Measurements from ENCODE around the gene GABBR2. TPM values are rescaled to one million over a fixed set of nuclear protein-coding genes. Genes with fewer than 3 reads are reported as not detected.
A peak's percentile ranks its signal among the peaks of the same experiment; 100 is the strongest.
"Not testable (repeated sequence)": the region's sequence is repeated elsewhere in the genome, so short reads cannot be mapped to it uniquely, and the experiment has no call there.

GABBR2 gene
- polyA plus RNA-seq, 6 donors from 2014 or later, result not detected

GRCh38 chr9:98267556-98267955 is 441.2 kb downstream of the GABBR2 start:
- not testable (repeated sequence) for H3K4me1 Mint-ChIP-seq; DNase-seq; ATAC-seq (ENCODE audit: low read depth in 2 of 2); H3K4me3 Mint-ChIP-seq; H3K9me3 Mint-ChIP-seq; H3K27ac Mint-ChIP-seq; H3K36me3 Mint-ChIP-seq
- peaks cover 27 to 66% (median 51%) of the 10 kb centered on the region in 3 donors for H3K27me3 Mint-ChIP-seq

GRCh38 chr9:98264516-98264915 is 444.2 kb downstream of the GABBR2 start:
- Mint-ChIP-seq H3K27ac (no peak overlapping the region), H3K9me3 (no peaks in the 10 kb centered on the region), H3K4me1 (no peaks in the 10 kb centered on the region), H3K4me3 (no peak overlapping the region), H3K36me3 (no peaks in the 10 kb centered on the region), H3K27me3 (peaks cover 10 to 44% (median 27%) of the 10 kb centered on the region in 3 donors)
- no peak for DNase-seq
- ATAC-seq (ENCODE audit: low read depth in 2 of 2), result no peak

GRCh38 chr9:98263482-98264357 is 445.0 kb downstream of the GABBR2 start:
- Mint-ChIP-seq H3K27ac (no peak overlapping the region), H3K4me1 (no peaks in the 10 kb centered on the region), H3K9me3 (no peaks in the 10 kb centered on the region), H3K27me3 (peaks cover 6 to 36% (median 19%) of the 10 kb centered on the region in 3 donors), H3K4me3 (peak overlapping the region in 1 of 8 donors; percentile 13), H3K36me3 (no peaks in the 10 kb centered on the region)
- ATAC-seq (ENCODE audit: low read depth in 2 of 2), result peak; percentile 100
- DNase-seq, result peak; percentile 73

GRCh38 chr9:98263080-98263479 is 445.7 kb downstream of the GABBR2 start:
- ATAC-seq (ENCODE audit: low read depth in 2 of 2), result no peak

GRCh38 chr9:98262056-98262455 is 446.7 kb downstream of the GABBR2 start:
- no peak for DNase-seq
- Mint-ChIP-seq H3K27me3 (peaks cover 0 to 19% (median 2%) of the 10 kb centered on the region in 3 donors), H3K27ac (no peak overlapping the region), H3K36me3 (no peaks in the 10 kb centered on the region), H3K4me3 (no peak overlapping the region), H3K9me3 (no peaks in the 10 kb centered on the region), H3K4me1 (peaks cover 0 to under 1% (median 0%) of the 10 kb centered on the region in 3 donors)
- ATAC-seq (ENCODE audit: low read depth in 2 of 2), result no peak

More at GRCh38 chr9:98263080-98263479, 445.7 kb downstream of the GABBR2 start:
- Mint-ChIP-seq H3K9me3 (no peaks in the 10 kb centered on the region), H3K4me1 (no peaks in the 10 kb centered on the region), H3K27ac (peak overlapping the region in 1 of 6 donors; percentile 11), H3K4me3 (no peak overlapping the region), H3K27me3 (peaks cover 0 to 30% (median 12%) of the 10 kb centered on the region in 3 donors), H3K36me3 (no peaks in the 10 kb centered on the region)
- no peak for DNase-seq

- H3K27me3 Mint-ChIP-seq, result peaks cover 0 to 16% (median 0%) of the 10 kb centered on the region in 3 donors
- no peak overlapping the region for H3K27ac Mint-ChIP-seq
- no peak overlapping the region for H3K4me3 Mint-ChIP-seq
- DNase-seq (no peak), ATAC-seq (ENCODE audit: low read depth in 2 of 2) (no peak)
- no peaks in the 10 kb centered on the region for H3K9me3 Mint-ChIP-seq
- no peaks in the 10 kb centered on the region for H3K36me3 Mint-ChIP-seq
- H3K4me1 Mint-ChIP-seq, result peaks cover 5 to 7% (median 6%) of the 10 kb centered on the region in 3 donors
These were observed 448.1 kb downstream of the GABBR2 start for GRCh38 chr9:98260635-98261034.

GRCh38 chr9:98259791-98260190 is 448.9 kb downstream of the GABBR2 start:
- H3K27ac Mint-ChIP-seq, result no peak overlapping the region
- H3K4me1 Mint-ChIP-seq, result peaks cover 5 to 10% (median 9%) of the 10 kb centered on the region in 3 donors
- no peaks in the 10 kb centered on the region for H3K9me3 Mint-ChIP-seq
- peaks cover 0 to 8% (median 0%) of the 10 kb centered on the region in 3 donors for H3K27me3 Mint-ChIP-seq
- DNase-seq (no peak), ATAC-seq (ENCODE audit: low read depth in 2 of 2) (no peak)
- no peaks in the 10 kb centered on the region for H3K36me3 Mint-ChIP-seq
- H3K4me3 Mint-ChIP-seq, result peak overlapping the region in 1 of 8 donors; percentile 21

GRCh38 chr9:98256756-98257155 is 452.0 kb downstream of the GABBR2 start:
- peak overlapping the region; percentile 70 to 99 (median 94) for H3K27ac Mint-ChIP-seq
- H3K4me1 Mint-ChIP-seq, result peaks cover 5 to 25% (median 24%) of the 10 kb centered on the region in 3 donors
- peak; percentile 24 for DNase-seq
- H3K4me3 Mint-ChIP-seq, result peak overlapping the region; percentile 89 to 98 (median 97)
- no peaks in the 10 kb centered on the region for H3K36me3 Mint-ChIP-seq
- ATAC-seq (ENCODE audit: low read depth in 2 of 2), result peak in 1 of 2 donors; percentile 9
- H3K27me3 Mint-ChIP-seq, result no peaks in the 10 kb centered on the region
- H3K9me3 Mint-ChIP-seq, result peaks cover 0 to 1% (median 0%) of the 10 kb centered on the region in 7 donors

- Mint-ChIP-seq H3K27me3 (no peaks in the 10 kb centered on the region), H3K27ac (peak within 1 kb of the TSS; percentile 90 to 99 (median 98)), H3K4me1 (peaks cover 5 to 25% (median 24%) of the 10 kb centered on the region in 3 donors), H3K4me3 (peak within 1 kb of the TSS; percentile 89 to 98 (median 97)), H3K9me3 (peaks cover 0 to 1% (median 0%) of the 10 kb centered on the region in 7 donors), H3K36me3 (no peaks in the 10 kb centered on the region)
- ATAC-seq (ENCODE audit: low read depth in 2 of 2) (peak; percentile 81 to 84), DNase-seq (peak; percentile 95)
These were observed 453.0 kb downstream of the GABBR2 start, which contains the start of gene TBC1D2 for GRCh38 chr9:98255578-98256296. TSS of gene TBC1D2 (minus strand) at chr9:98255649. CDS start at chr9:98255541, 108 bp downstream.

GRCh38 chr9:98255061-98255577 is 453.6 kb downstream of the GABBR2 start:
- Mint-ChIP-seq H3K36me3 (peaks cover 0 to 2% of the 10 kb centered on the region in 2 donors), H3K4me3 (peak overlapping the region; percentile 89 to 98 (median 97)), H3K27ac (peak overlapping the region in 5 of 6 donors; percentile 58 to 99 (median 97)), H3K9me3 (peaks cover 0 to 1% (median 0%) of the 10 kb centered on the region in 7 donors), H3K4me1 (peaks cover 5 to 27% (median 25%) of the 10 kb centered on the region in 3 donors), H3K27me3 (no peaks in the 10 kb centered on the region)
- ATAC-seq (ENCODE audit: low read depth in 2 of 2), result peak; percentile 17
- DNase-seq, result no peak

GRCh38 chr9:98254228-98255060 is 454.3 kb downstream of the GABBR2 start:
- peaks cover 5 to 29% (median 25%) of the 10 kb centered on the region in 3 donors for H3K4me1 Mint-ChIP-seq
- H3K4me3 Mint-ChIP-seq, result peak overlapping the region; percentile 89 to 98 (median 97)
- DNase-seq (no peak), ATAC-seq (ENCODE audit: low read depth in 2 of 2) (no peak)
- H3K9me3 Mint-ChIP-seq, result peaks cover 0 to 1% (median 0%) of the 10 kb centered on the region in 7 donors
- H3K27me3 Mint-ChIP-seq, result no peaks in the 10 kb centered on the region
- H3K27ac Mint-ChIP-seq, result peak overlapping the region in 4 of 6 donors; percentile 43 to 99 (median 78)
- peaks cover 5 to 7% of the 10 kb centered on the region in 2 donors for H3K36me3 Mint-ChIP-seq

GRCh38 chr9:98253565-98253964 is 455.2 kb downstream of the GABBR2 start:
- Mint-ChIP-seq H3K27ac (peak overlapping the region in 2 of 6 donors; percentile 42 to 73), H3K27me3 (no peaks in the 10 kb centered on the region), H3K4me1 (peaks cover 10 to 35% (median 33%) of the 10 kb centered on the region in 3 donors)

More at GRCh38 chr9:98253565-98253964, 455.2 kb downstream of the GABBR2 start:
- no peak for DNase-seq
- peaks cover 5 to 7% of the 10 kb centered on the region in 2 donors for H3K36me3 Mint-ChIP-seq
- peak overlapping the region in 3 of 8 donors; percentile 38 to 98 (median 97) for H3K4me3 Mint-ChIP-seq
- H3K9me3 Mint-ChIP-seq, result peaks cover 0 to 1% (median 0%) of the 10 kb centered on the region in 7 donors
- ATAC-seq (ENCODE audit: low read depth in 2 of 2), result no peak

Data from naive B cell (primary cell).